C4-2B (cell line): ENCODE measurements around the gene CTDP1.

ENCODE experiments used
- H3K27ac ChIP-seq: fragments of 450-650 bp; 2 replicates; pipeline ENCODE4 v1.5.1; 2017
- ZFX ChIP-seq: fragments of 450-650 bp; IDR thresholded peaks from 2 replicates; pipeline ENCODE4 v1.6.1; 2017
- TF ChIP-seq, protein P1 (sequence below): fragments of 450-650 bp; conservative IDR thresholded peaks from 2 replicates; pipeline ENCODE4 v1.5.1; 2017; ENCODE audit warnings: mild to moderate bottlenecking

CTDP1 gene

GRCh38 chr18:79784965-79785770, 105.6 kb downstream of the CTDP1 start:
- no peak for TF ChIP-seq ZFX
- TF ChIP-seq, protein P1, sequence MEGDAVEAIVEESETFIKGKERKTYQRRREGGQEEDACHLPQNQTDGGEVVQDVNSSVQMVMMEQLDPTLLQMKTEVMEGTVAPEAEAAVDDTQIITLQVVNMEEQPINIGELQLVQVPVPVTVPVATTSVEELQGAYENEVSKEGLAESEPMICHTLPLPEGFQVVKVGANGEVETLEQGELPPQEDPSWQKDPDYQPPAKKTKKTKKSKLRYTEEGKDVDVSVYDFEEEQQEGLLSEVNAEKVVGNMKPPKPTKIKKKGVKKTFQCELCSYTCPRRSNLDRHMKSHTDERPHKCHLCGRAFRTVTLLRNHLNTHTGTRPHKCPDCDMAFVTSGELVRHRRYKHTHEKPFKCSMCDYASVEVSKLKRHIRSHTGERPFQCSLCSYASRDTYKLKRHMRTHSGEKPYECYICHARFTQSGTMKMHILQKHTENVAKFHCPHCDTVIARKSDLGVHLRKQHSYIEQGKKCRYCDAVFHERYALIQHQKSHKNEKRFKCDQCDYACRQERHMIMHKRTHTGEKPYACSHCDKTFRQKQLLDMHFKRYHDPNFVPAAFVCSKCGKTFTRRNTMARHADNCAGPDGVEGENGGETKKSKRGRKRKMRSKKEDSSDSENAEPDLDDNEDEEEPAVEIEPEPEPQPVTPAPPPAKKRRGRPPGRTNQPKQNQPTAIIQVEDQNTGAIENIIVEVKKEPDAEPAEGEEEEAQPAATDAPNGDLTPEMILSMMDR = no peak
- H3K27ac ChIP-seq = no peak overlapping the region

GRCh38 chr18:79785831-79786230, 106.2 kb downstream of the CTDP1 start:
- H3K27ac ChIP-seq = no peak overlapping the region
- no peak for TF ChIP-seq ZFX
- TF ChIP-seq, protein P1 = no peak

DNA sequence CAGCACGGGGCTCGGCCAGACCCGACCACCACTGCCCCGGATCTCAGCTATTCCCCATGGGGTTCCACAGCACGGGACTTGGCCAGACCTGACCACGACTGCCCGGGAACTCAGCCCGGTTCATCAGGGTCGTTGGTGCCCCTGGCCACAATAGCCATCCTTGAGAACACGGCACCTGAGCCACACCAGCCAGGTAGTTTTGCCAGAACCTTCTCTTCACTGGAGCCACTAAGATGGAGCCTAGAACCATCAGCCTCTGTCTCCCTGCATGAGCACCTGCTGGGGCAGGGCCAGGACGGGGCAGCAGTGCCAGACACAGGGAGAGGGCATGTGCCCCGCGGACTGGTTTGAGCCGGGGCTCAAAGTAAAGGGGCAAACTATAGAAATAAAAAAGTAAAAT, 106.7 kb downstream of the CTDP1 start:
- no peak for TF ChIP-seq ZFX
- TF ChIP-seq, protein P1 = no peak
- H3K27ac ChIP-seq = no peak overlapping the region

DNA sequence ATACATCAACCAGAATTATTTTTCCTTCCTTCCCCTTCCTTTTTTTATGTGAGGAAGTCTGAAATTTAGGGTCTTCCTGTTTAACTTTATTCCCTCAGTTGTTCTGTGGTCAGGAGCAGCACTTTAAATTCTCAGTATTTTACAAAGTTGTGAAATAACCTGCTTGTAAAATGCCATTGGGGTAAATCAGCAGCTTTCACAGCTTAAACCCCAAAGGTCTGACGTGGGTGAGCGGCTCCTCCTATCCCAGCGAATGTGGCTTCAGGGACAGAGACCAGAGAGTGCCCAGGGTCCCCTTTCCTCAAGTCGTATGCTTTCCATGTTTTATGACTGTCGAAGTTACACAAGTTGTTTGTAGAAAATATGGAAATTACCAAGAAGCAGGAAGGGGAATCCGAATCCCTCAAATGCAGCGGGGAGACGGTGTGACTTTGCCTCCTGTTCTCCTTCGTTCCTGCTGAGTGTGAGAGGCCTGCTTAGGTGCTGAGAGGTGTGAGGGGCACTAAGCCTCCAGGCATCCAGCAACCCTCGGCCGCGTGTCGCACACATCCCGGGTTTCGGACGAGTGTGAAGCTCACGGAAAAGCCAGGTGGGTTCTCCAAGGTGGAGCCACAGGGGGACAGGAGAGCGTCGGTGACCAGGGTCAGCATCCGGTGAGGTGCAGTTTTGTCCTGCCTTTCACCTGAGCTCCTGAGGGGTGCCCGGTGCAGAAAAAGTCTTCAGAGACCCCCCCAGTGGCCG, 107.4 kb downstream of the CTDP1 start:
- TF ChIP-seq ZFX = no peak
- TF ChIP-seq, protein P1 = no peak

DNA sequence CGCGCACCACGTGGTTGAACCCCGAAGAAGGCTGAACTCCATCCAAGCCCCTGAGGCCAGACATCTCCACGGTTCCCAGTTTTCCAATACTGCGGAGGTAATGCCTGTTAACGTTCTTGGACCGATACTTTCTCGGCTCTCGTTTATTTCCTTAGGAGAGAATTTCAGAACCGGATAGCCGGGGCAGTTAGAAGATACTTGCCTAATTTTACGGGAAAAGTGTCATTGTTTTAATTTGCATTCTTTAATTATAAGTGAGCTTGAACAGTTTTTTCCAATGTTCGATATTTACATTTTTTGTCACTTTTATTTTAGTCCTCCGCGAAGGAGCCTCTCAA, 107.9 kb downstream of the CTDP1 start:
- TF ChIP-seq, protein P1 = no peak
- no peak for TF ChIP-seq ZFX
- no peak overlapping the region for H3K27ac ChIP-seq

More for the DNA sequence above, 107.4 kb downstream of the CTDP1 start:
- H3K27ac ChIP-seq = no peak overlapping the region

DNA sequence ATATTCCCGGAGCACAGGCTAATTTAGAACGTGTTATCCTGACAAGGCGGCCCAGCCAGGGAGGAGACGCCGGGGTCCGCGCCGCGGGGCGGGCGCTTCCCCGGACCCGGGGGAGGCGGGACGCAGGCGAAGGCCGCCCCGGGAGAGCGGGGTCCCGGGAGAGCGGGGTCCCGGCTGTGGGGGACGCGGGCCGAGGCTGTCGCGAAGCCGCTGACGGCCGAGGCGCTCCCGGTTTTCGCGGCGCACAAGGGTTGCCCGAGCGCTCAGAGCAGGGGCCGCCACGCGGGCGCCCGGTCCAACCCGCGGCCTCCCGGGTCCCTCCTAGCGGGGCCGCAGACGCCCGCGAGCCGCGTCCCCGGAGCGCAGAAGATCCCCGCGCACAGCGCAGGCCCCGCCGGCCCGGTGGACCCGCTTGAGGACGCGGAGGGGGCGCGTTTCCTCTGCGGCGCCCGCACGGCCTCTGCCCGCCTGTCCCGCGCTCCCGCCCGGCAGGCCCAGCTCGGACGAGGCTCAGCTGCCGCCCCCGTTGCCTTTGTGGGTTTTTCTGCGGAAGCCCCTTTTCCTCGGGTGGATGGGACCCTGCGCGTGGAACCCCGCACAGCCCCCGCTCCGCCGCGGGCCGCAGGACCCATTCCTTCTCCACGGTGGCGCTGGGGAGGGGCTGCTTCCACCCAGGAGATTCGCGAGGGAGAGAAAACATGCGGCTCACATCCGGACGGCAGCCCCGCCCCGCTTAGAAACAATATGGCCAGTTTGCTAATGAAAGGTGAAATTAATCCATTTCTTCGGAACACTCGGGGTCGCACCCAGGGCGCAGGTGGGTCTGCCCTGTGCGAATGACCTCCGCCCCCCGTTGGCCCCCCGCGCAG, 108.5 kb downstream of the CTDP1 start:
- TF ChIP-seq, protein P1 = no peak
- TF ChIP-seq ZFX = peak; percentile 55; the same call in 1 of the 2 replicates
- no peak overlapping the region for H3K27ac ChIP-seq

- H3K27ac ChIP-seq = no peak overlapping the region
- TF ChIP-seq, protein P1 = no peak; the same call in 1 of the 2 replicates
- no peak for TF ChIP-seq ZFX
Measured at GRCh38 chr18:79788734-79789085, 109.1 kb downstream of the CTDP1 start.
